Glutamatergic neuron (in vitro differentiated cells): ENCODE measurements around the gene SUGCT. TPM values are rescaled to one million over a fixed set of nuclear protein-coding genes. Genes with fewer than 3 reads are reported as not detected.
"Not testable (repeated sequence)": the region's sequence is repeated elsewhere in the genome, so short reads cannot be mapped to it uniquely, and the experiment has no call there.

Experiments used
- DNase-seq: peaks from one replicate; pipeline ENCODE4 v3.0.0; 2022
- H3K27ac Mint-ChIP-seq: one replicate; pipeline ENCODE4 v1.8.0; 2020; ENCODE audit warnings: mild to moderate bottlenecking, mixed read lengths, inconsistent platforms; ENCODE audit not compliant: unreplicated experiment
- H3K27me3 Mint-ChIP-seq: one replicate; pipeline ENCODE4 v1.8.0; 2020; ENCODE audit warnings: mild to moderate bottlenecking, moderate library complexity, mixed read lengths, inconsistent platforms; ENCODE audit not compliant: unreplicated experiment
- H3K36me3 Mint-ChIP-seq: one replicate; pipeline ENCODE4 v1.8.0; 2020; ENCODE audit warnings: mild to moderate bottlenecking, mixed read lengths, inconsistent platforms; ENCODE audit not compliant: unreplicated experiment
- H3K4me1 Mint-ChIP-seq: one replicate; pipeline ENCODE4 v1.8.0; 2020; ENCODE audit warnings: mild to moderate bottlenecking, low read depth, mixed read lengths, inconsistent platforms; ENCODE audit not compliant: unreplicated experiment
- H3K4me3 Mint-ChIP-seq: one replicate; pipeline ENCODE4 v1.8.0; 2020; ENCODE audit warnings: mild to moderate bottlenecking, mixed read lengths, inconsistent platforms; ENCODE audit not compliant: unreplicated experiment
- H3K9me3 Mint-ChIP-seq: one replicate; pipeline ENCODE4 v1.8.0; 2020; ENCODE audit warnings: mild to moderate bottlenecking, moderate library complexity, mixed read lengths, inconsistent platforms; ENCODE audit not compliant: unreplicated experiment
- total RNA-seq: library from RNA; stranded (reverse); fragmentation: NEBNext Ultra II Directional; extraction: Animal tissue kit (Norgen Biotek cat#: 25700); gene quantifications from one replicate; pipeline ENCODE4 v1.2.1, GENCODE V29; 2021; ENCODE audit not compliant: unreplicated experiment
- TF ChIP-seq, protein P1 (sequence below): fragments of 200-600 bp; sonication (generic); IDR thresholded peaks from one replicate; pipeline ENCODE4 v1.5.0; 2021; ENCODE audit not compliant: partially characterized antibody, unreplicated experiment

Gene SUGCT
- total RNA-seq, 1 donor from 2014 or later = 1.2 TPM

- no peaks in the 10 kb centered on the region for H3K4me1 Mint-ChIP-seq
- DNase-seq = no peak
- no peak overlapping the region for H3K4me3 Mint-ChIP-seq
- no peak overlapping the region for H3K27ac Mint-ChIP-seq
- H3K9me3 Mint-ChIP-seq = no peaks in the 10 kb centered on the region
- H3K27me3 Mint-ChIP-seq = no peaks in the 10 kb centered on the region
- H3K36me3 Mint-ChIP-seq = no peaks in the 10 kb centered on the region
- TF ChIP-seq, protein P1, sequence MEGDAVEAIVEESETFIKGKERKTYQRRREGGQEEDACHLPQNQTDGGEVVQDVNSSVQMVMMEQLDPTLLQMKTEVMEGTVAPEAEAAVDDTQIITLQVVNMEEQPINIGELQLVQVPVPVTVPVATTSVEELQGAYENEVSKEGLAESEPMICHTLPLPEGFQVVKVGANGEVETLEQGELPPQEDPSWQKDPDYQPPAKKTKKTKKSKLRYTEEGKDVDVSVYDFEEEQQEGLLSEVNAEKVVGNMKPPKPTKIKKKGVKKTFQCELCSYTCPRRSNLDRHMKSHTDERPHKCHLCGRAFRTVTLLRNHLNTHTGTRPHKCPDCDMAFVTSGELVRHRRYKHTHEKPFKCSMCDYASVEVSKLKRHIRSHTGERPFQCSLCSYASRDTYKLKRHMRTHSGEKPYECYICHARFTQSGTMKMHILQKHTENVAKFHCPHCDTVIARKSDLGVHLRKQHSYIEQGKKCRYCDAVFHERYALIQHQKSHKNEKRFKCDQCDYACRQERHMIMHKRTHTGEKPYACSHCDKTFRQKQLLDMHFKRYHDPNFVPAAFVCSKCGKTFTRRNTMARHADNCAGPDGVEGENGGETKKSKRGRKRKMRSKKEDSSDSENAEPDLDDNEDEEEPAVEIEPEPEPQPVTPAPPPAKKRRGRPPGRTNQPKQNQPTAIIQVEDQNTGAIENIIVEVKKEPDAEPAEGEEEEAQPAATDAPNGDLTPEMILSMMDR = no peak
These were observed 461.0 kb downstream of the SUGCT start for GRCh38 chr7:40595832-40596231.

- H3K9me3 Mint-ChIP-seq = no peaks in the 10 kb centered on the region
- H3K27me3 Mint-ChIP-seq = no peaks in the 10 kb centered on the region
- no peak for DNase-seq
- no peaks in the 10 kb centered on the region for H3K4me1 Mint-ChIP-seq
- H3K27ac Mint-ChIP-seq = no peak overlapping the region
- TF ChIP-seq, protein P1 = no peak
- no peak overlapping the region for H3K4me3 Mint-ChIP-seq
- no peaks in the 10 kb centered on the region for H3K36me3 Mint-ChIP-seq
These were observed 462.7 kb downstream of the SUGCT start for GRCh38 chr7:40597517-40597916.

DNA sequence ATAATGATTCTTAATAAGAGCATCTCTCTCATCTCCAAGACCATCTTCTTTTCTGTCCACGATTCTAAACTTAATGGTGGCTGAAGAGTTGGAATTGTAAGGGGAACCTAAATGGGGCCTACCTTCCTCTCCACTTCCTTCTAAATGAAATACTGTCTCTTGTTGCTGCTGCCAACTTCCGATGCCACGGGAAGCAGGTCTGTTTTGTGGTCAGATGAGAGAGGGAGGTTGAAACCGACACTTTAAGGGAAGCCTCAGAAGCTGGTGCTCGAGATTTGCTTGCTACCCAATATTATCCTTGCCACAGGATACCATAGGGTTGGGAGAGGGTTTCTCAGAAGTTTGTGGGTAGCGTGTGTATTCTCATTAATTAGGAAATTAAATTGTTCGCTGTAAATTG, 464.1 kb downstream of the SUGCT start:
- Mint-ChIP-seq H3K27ac (no peak overlapping the region), H3K4me1 (no peaks in the 10 kb centered on the region), H3K36me3 (no peaks in the 10 kb centered on the region), H3K9me3 (no peaks in the 10 kb centered on the region), H3K4me3 (no peak overlapping the region), H3K27me3 (no peaks in the 10 kb centered on the region)
- DNase-seq = no peak
- TF ChIP-seq, protein P1 = no peak

DNA sequence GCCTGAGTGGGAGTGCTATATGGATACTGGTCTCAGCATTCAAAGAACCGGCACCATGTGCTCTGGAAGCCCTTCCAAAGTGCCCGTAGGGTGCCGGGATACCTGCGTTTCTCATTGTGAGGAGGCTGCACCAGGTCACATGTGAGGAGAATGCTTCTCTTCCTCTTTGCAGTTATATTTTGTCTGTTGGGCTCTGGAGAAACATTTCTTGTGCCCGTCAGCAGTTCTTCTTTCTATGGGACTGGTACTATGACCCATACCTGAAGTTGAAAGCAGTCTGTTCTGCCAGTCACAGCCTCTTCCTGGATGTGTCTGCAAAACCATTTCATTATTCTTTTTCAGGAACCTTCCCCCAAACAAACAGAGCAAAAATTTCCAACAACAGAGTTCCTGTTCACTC, 465.0 kb downstream of the SUGCT start:
- TF ChIP-seq, protein P1 = no peak
- no peak overlapping the region for H3K27ac Mint-ChIP-seq
- H3K27me3 Mint-ChIP-seq = no peaks in the 10 kb centered on the region
- H3K36me3 Mint-ChIP-seq = no peaks in the 10 kb centered on the region
- no peak for DNase-seq
- no peak overlapping the region for H3K4me3 Mint-ChIP-seq
- H3K4me1 Mint-ChIP-seq = no peaks in the 10 kb centered on the region
- no peaks in the 10 kb centered on the region for H3K9me3 Mint-ChIP-seq

- not testable (repeated sequence) for H3K36me3 Mint-ChIP-seq, H3K27ac Mint-ChIP-seq, H3K4me1 Mint-ChIP-seq, H3K4me3 Mint-ChIP-seq, H3K9me3 Mint-ChIP-seq, DNase-seq, H3K27me3 Mint-ChIP-seq
These were observed 467.5 kb downstream of the SUGCT start for GRCh38 chr7:40602351-40602750.
